Measurements from ENCODE around the gene TFIP11.

TFIP11 gene

GRCh38 chr22:26547426-26547825, 35.2 kb upstream of the TFIP11 start:
- no peaks in the 10 kb centered on the region for H3K9me3 ChIP-seq (ENCODE audit: control insufficient read depth, low read length)
- peaks cover 0 to 14% of the 10 kb centered on the region in 2 experiments for H3K36me3 ChIP-seq (ENCODE audit: control insufficient read depth in 1 of 2, insufficient read depth in 2 of 2, low read depth in 1 of 2, low read length in 2 of 2)
- no peak overlapping the region for H2AFZ ChIP-seq (ENCODE audit: low read depth, low read length)
- H3K9ac ChIP-seq (ENCODE audit: low read length), result no peak overlapping the region
- peaks cover 8% of the 10 kb centered on the region for H3K4me1 ChIP-seq (ENCODE audit: control insufficient read depth, insufficient read depth, low read depth, low read length)
- no peak overlapping the region for H3K18ac ChIP-seq (ENCODE audit: low read depth in 1 of 2, low read length in 2 of 2)
- H3K4ac ChIP-seq (ENCODE audit: low read depth in 1 of 2, low read length in 2 of 2), result no peak overlapping the region
- H4K91ac ChIP-seq (ENCODE audit: low read length), result no peak overlapping the region
- no peak overlapping the region for H2BK120ac ChIP-seq (ENCODE audit: low read depth, low read length)
- no peak overlapping the region for H3K27ac ChIP-seq (ENCODE audit: low read length, poor library complexity, severe bottlenecking)
- DNase-seq, result no peak
- H3K27me3 ChIP-seq (ENCODE audit: control insufficient read depth in 1 of 2, insufficient read depth in 1 of 2, low read length in 2 of 2), result no peaks in the 10 kb centered on the region
- no peak overlapping the region for H2BK12ac ChIP-seq (ENCODE audit: low read length in 2 of 2)
- H2BK5ac ChIP-seq (ENCODE audit: low read depth, low read length, poor library complexity, severe bottlenecking), result no peak overlapping the region
- no peak overlapping the region for H3K4me3 ChIP-seq (ENCODE audit: insufficient read depth in 1 of 2, low read depth in 1 of 2, low read length in 2 of 2)
- no peak overlapping the region for H4K8ac ChIP-seq (ENCODE audit: low read length)
- H2AK5ac ChIP-seq (ENCODE audit: low read length, severe bottlenecking), result no peak overlapping the region
- H2BK15ac ChIP-seq (ENCODE audit: low read depth, poor library complexity, severe bottlenecking), result no peak overlapping the region
- H3K4me2 ChIP-seq (ENCODE audit: low read length, poor library complexity, severe bottlenecking), result no peak overlapping the region
- no peak overlapping the region for H3K14ac ChIP-seq (ENCODE audit: low read length in 2 of 2)
- H3K79me1 ChIP-seq (replicated peaks; ENCODE audit: low read length, poor library complexity, severe bottlenecking), result peaks cover 25% of the 10 kb centered on the region
- no peak overlapping the region for H3K23ac ChIP-seq (ENCODE audit: low read length in 2 of 2)
- 88% methylated on average over 6 of the region's 7 CpGs for WGBS

- Histone ChIP-seq H2BK5ac (ENCODE audit: low read depth, low read length, poor library complexity, severe bottlenecking) (no peak overlapping the region), H3K27ac (ENCODE audit: low read length, poor library complexity, severe bottlenecking) (no peak overlapping the region), H4K8ac (ENCODE audit: low read length) (no peak overlapping the region), H3K14ac (ENCODE audit: low read length in 2 of 2) (no peak overlapping the region), H3K18ac (ENCODE audit: low read depth in 1 of 2, low read length in 2 of 2) (no peak overlapping the region), H2AK5ac (ENCODE audit: low read length, severe bottlenecking) (no peak overlapping the region), H2BK15ac (ENCODE audit: low read depth, poor library complexity, severe bottlenecking) (no peak overlapping the region), H3K4me2 (ENCODE audit: low read length, poor library complexity, severe bottlenecking) (no peak overlapping the region), H3K4me3 (ENCODE audit: insufficient read depth in 1 of 2, low read depth in 1 of 2, low read length in 2 of 2) (no peak overlapping the region), H3K36me3 (ENCODE audit: control insufficient read depth in 1 of 2, insufficient read depth in 2 of 2, low read depth in 1 of 2, low read length in 2 of 2) (peaks cover 0 to 20% of the 10 kb centered on the region in 2 experiments), H2BK120ac (ENCODE audit: low read depth, low read length) (no peak overlapping the region), H3K79me1 (replicated peaks; ENCODE audit: low read length, poor library complexity, severe bottlenecking) (peaks cover 27% of the 10 kb centered on the region), H3K23ac (ENCODE audit: low read length in 2 of 2) (no peak overlapping the region), H3K9ac (ENCODE audit: low read length) (no peak overlapping the region), H2BK12ac (ENCODE audit: low read length in 2 of 2) (no peak overlapping the region), H3K27me3 (ENCODE audit: control insufficient read depth in 1 of 2, insufficient read depth in 1 of 2, low read length in 2 of 2) (no peaks in the 10 kb centered on the region), H4K91ac (ENCODE audit: low read length) (no peak overlapping the region), H3K4ac (ENCODE audit: low read depth in 1 of 2, low read length in 2 of 2) (no peak overlapping the region), H3K4me1 (ENCODE audit: control insufficient read depth, insufficient read depth, low read depth, low read length) (peaks cover 6% of the 10 kb centered on the region), H2AFZ (ENCODE audit: low read depth, low read length) (no peak overlapping the region), H3K9me3 (ENCODE audit: control insufficient read depth, low read length) (no peaks in the 10 kb centered on the region)
- DNase-seq, result no peak
- WGBS, result 87% methylated on average over 5 of the region's 5 CpGs
Measured at GRCh38 chr22:26546282-26546681, 34.0 kb upstream of the TFIP11 start.

- no peak overlapping the region for H2BK12ac ChIP-seq (ENCODE audit: low read length in 2 of 2)
- H2AK5ac ChIP-seq (ENCODE audit: low read length, severe bottlenecking), result no peak overlapping the region
- no peak for DNase-seq
- 94% methylated on average over 5 of the region's 5 CpGs for WGBS
- H3K4me3 ChIP-seq (ENCODE audit: insufficient read depth in 1 of 2, low read depth in 1 of 2, low read length in 2 of 2), result no peak overlapping the region
- peaks cover 8% of the 10 kb centered on the region for H3K4me1 ChIP-seq (ENCODE audit: control insufficient read depth, insufficient read depth, low read depth, low read length)
- no peaks in the 10 kb centered on the region for H3K27me3 ChIP-seq (ENCODE audit: control insufficient read depth in 1 of 2, insufficient read depth in 1 of 2, low read length in 2 of 2)
- no peak overlapping the region for H3K27ac ChIP-seq (ENCODE audit: low read length, poor library complexity, severe bottlenecking)
- H4K8ac ChIP-seq (ENCODE audit: low read length), result no peak overlapping the region
- H3K79me1 ChIP-seq (replicated peaks; ENCODE audit: low read length, poor library complexity, severe bottlenecking), result peaks cover 30% of the 10 kb centered on the region
- H4K91ac ChIP-seq (ENCODE audit: low read length), result no peak overlapping the region
- H2BK5ac ChIP-seq (ENCODE audit: low read depth, low read length, poor library complexity, severe bottlenecking), result no peak overlapping the region
- no peak overlapping the region for H3K18ac ChIP-seq (ENCODE audit: low read depth in 1 of 2, low read length in 2 of 2)
- no peak overlapping the region for H3K9ac ChIP-seq (ENCODE audit: low read length)
- no peak overlapping the region for H3K4ac ChIP-seq (ENCODE audit: low read depth in 1 of 2, low read length in 2 of 2)
- peaks cover 2 to 25% of the 10 kb centered on the region in 2 experiments for H3K36me3 ChIP-seq (ENCODE audit: control insufficient read depth in 1 of 2, insufficient read depth in 2 of 2, low read depth in 1 of 2, low read length in 2 of 2)
- H3K9me3 ChIP-seq (ENCODE audit: control insufficient read depth, low read length), result no peaks in the 10 kb centered on the region
- H2BK120ac ChIP-seq (ENCODE audit: low read depth, low read length), result no peak overlapping the region
- H3K14ac ChIP-seq (ENCODE audit: low read length in 2 of 2), result no peak overlapping the region
- no peak overlapping the region for H2BK15ac ChIP-seq (ENCODE audit: low read depth, poor library complexity, severe bottlenecking)
- no peak overlapping the region for H2AFZ ChIP-seq (ENCODE audit: low read depth, low read length)
- no peak overlapping the region for H3K4me2 ChIP-seq (ENCODE audit: low read length, poor library complexity, severe bottlenecking)
- H3K23ac ChIP-seq (ENCODE audit: low read length in 2 of 2), result no peak overlapping the region
Measured at GRCh38 chr22:26545827-26546226, 33.6 kb upstream of the TFIP11 start.

- H2AFZ ChIP-seq (ENCODE audit: low read depth, low read length), result no peak overlapping the region
- no peak overlapping the region for H2BK120ac ChIP-seq (ENCODE audit: low read depth, low read length)
- no peak for DNase-seq
- H3K79me1 ChIP-seq (replicated peaks; ENCODE audit: low read length, poor library complexity, severe bottlenecking), result peaks cover 30% of the 10 kb centered on the region
- no peak overlapping the region for H3K9ac ChIP-seq (ENCODE audit: low read length)
- no peaks in the 10 kb centered on the region for H3K27me3 ChIP-seq (ENCODE audit: control insufficient read depth in 1 of 2, insufficient read depth in 1 of 2, low read length in 2 of 2)
- WGBS, result 100% methylated on average over 2 of the region's 2 CpGs
- H2BK12ac ChIP-seq (ENCODE audit: low read length in 2 of 2), result no peak overlapping the region
- H3K4ac ChIP-seq (ENCODE audit: low read depth in 1 of 2, low read length in 2 of 2), result no peak overlapping the region
- H2BK5ac ChIP-seq (ENCODE audit: low read depth, low read length, poor library complexity, severe bottlenecking), result no peak overlapping the region
- H3K23ac ChIP-seq (ENCODE audit: low read length in 2 of 2), result no peak overlapping the region
- H3K4me3 ChIP-seq (ENCODE audit: insufficient read depth in 1 of 2, low read depth in 1 of 2, low read length in 2 of 2), result no peak overlapping the region
- H4K91ac ChIP-seq (ENCODE audit: low read length), result no peak overlapping the region
- peaks cover 7 to 29% of the 10 kb centered on the region in 2 experiments for H3K36me3 ChIP-seq (ENCODE audit: control insufficient read depth in 1 of 2, insufficient read depth in 2 of 2, low read depth in 1 of 2, low read length in 2 of 2)
- no peaks in the 10 kb centered on the region for H3K9me3 ChIP-seq (ENCODE audit: control insufficient read depth, low read length)
- H3K18ac ChIP-seq (ENCODE audit: low read depth in 1 of 2, low read length in 2 of 2), result no peak overlapping the region
- H3K14ac ChIP-seq (ENCODE audit: low read length in 2 of 2), result no peak overlapping the region
- H3K27ac ChIP-seq (ENCODE audit: low read length, poor library complexity, severe bottlenecking), result no peak overlapping the region
- H2AK5ac ChIP-seq (ENCODE audit: low read length, severe bottlenecking), result no peak overlapping the region
- no peak overlapping the region for H3K4me2 ChIP-seq (ENCODE audit: low read length, poor library complexity, severe bottlenecking)
- H3K4me1 ChIP-seq (ENCODE audit: control insufficient read depth, insufficient read depth, low read depth, low read length), result peaks cover 4% of the 10 kb centered on the region
- no peak overlapping the region for H2BK15ac ChIP-seq (ENCODE audit: low read depth, poor library complexity, severe bottlenecking)
- no peak overlapping the region for H4K8ac ChIP-seq (ENCODE audit: low read length)
Measured at GRCh38 chr22:26545385-26545784, 33.1 kb upstream of the TFIP11 start.
